GM12878 (cell line): ENCODE results near the gene NPM3. TPM values are rescaled to one million over a fixed set of nuclear protein-coding genes. Genes with fewer than 3 reads are reported as not detected.
A peak's percentile ranks its signal among the peaks of the same experiment; 100 is the strongest.

Experiments used
- ATAC-seq: fragments of 200-7000 bp; cut with Tn5 transposase; 3 replicates; pipeline ENCODE4 v1.9.1; 2020; ENCODE audit warnings: mild to moderate bottlenecking, moderate library complexity
- BruUV-seq: library from RNA; stranded (reverse); fragments of 400-500 nt; replicated peaks from 2 replicates; lab custom pipeline; 2021; lab: Mats Ljungman, UMichigan
- CTCF ChIA-PET: fragments of 300-600 bp; sonication (Branson Sonifier 250); formaldehyde crosslinking; extraction: SDS; loops from one replicate; lab custom pipeline; 2021; ENCODE audit warnings: inconsistent platforms; lab: Yijun Ruan, JAX
- POLR2A ChIA-PET: fragments of 350-600 bp; formaldehyde crosslinking; extraction: SDS; loops from one replicate; lab custom pipeline; 2021; ENCODE audit warnings: inconsistent platforms; lab: Charles Lee
- RAD21 ChIA-PET: fragments of 300-600 bp; sonication (Branson Sonifier 250); formaldehyde crosslinking; loops from one replicate; lab custom pipeline; 2023; ENCODE audit warnings: antibody characterized with exemption; ENCODE audit not compliant: unreplicated experiment; lab: Charles Lee
- SMC1A ChIA-PET: fragments of 300-600 bp; sonication (Branson Sonifier 250); formaldehyde crosslinking; loops from one replicate; lab custom pipeline; 2023; ENCODE audit not compliant: unreplicated experiment, uncharacterized antibody; lab: Charles Lee
- DNase-seq: peaks from one replicate; pipeline ENCODE4 v3.0.0-alpha.2; 2011; ENCODE audit warnings: low read depth, low spot score
- FAIRE-seq: peaks from 3 replicates; lab custom pipeline; 2011; peaks lifted over from hg19 to GRCh38; lab: Jason Lieb, UNC
- H2AFZ ChIP-seq: 2 replicates; pipeline ENCODE4 v1.6.0; 2011; ENCODE audit warnings: low read depth, low read length, control low read depth; ENCODE audit not compliant: control insufficient read depth
- H3K27ac ChIP-seq: 2 replicates; pipeline ENCODE4 v1.5.1; 2011; ENCODE audit warnings: control low read depth; ENCODE audit not compliant: control insufficient read depth, insufficient read depth
- H3K27me3 ChIP-seq, 2 experiments: replicated peaks in 1 of 2; 2 replicates each; pipeline versions ENCODE4 v1.6.0 to v1.6.1; 2011; ENCODE audit warnings: low read length in 1 of 2; ENCODE audit not compliant: control insufficient read depth in 2 of 2, insufficient read depth in 2 of 2
- H3K36me3 ChIP-seq, 2 experiments: 2 replicates each; pipeline ENCODE4 v1.5.1; 2011; ENCODE audit warnings: low read length in 1 of 2; ENCODE audit not compliant: control insufficient read depth in 2 of 2, insufficient read depth in 2 of 2
- H3K4me1 ChIP-seq: 2 replicates; pipeline ENCODE4 v1.6.1; 2011; ENCODE audit warnings: mild to moderate bottlenecking, low read length, moderate library complexity, mixed read lengths; ENCODE audit not compliant: control insufficient read depth, insufficient read depth
- H3K4me2 ChIP-seq: 2 replicates; pipeline ENCODE4 v1.6.0; 2011; ENCODE audit warnings: control low read depth; ENCODE audit not compliant: control insufficient read depth, insufficient read depth
- H3K4me3 ChIP-seq: fragments of 200-600 bp; sonication (generic); 2 replicates; pipeline ENCODE4 v1.5.1; 2016
- H3K79me2 ChIP-seq: 2 replicates; pipeline ENCODE4 v1.6.0; 2011; ENCODE audit warnings: low read length; ENCODE audit not compliant: control insufficient read depth, insufficient read depth
- H3K9ac ChIP-seq: 2 replicates; pipeline ENCODE4 v1.8.0; 2011; ENCODE audit warnings: low read length, control low read depth, mixed read lengths; ENCODE audit not compliant: control insufficient read depth, insufficient read depth
- H3K9me3 ChIP-seq: replicated peaks from 3 replicates; pipeline ENCODE4 v1.5.1; 2011; ENCODE audit warnings: mild to moderate bottlenecking, low read length; ENCODE audit not compliant: control insufficient read depth, insufficient read depth
- H4K20me1 ChIP-seq: 2 replicates; pipeline ENCODE4 v1.6.0; 2011; ENCODE audit not compliant: control insufficient read depth, insufficient read depth
- BMI1 ChIP-seq: fragments of 450-650 bp; IDR thresholded peaks from 2 replicates; pipeline ENCODE4 v1.6.1; 2016; ENCODE audit warnings: mild to moderate bottlenecking, moderate library complexity, borderline replicate concordance
- CHD1 ChIP-seq: IDR thresholded peaks from 2 replicates; pipeline ENCODE4 v1.6.1; 2012; ENCODE audit warnings: low read depth, low read length, improper control_type of control experiment
- FOS ChIP-seq: IDR thresholded peaks from 3 replicates; pipeline ENCODE4 v1.6.1; 2011; ENCODE audit warnings: borderline replicate concordance; ENCODE audit not compliant: insufficient read length; ENCODE audit errors: extremely low read depth
- HDAC2 ChIP-seq: fragments of 200-600 bp; sonication (generic); IDR thresholded peaks from 2 replicates; pipeline ENCODE4 v1.6.1; 2017
- IKZF2 ChIP-seq, 2 experiments: fragments of 450-650 bp; IDR thresholded peaks; 2 replicates each; pipeline ENCODE4 v1.6.1; 2017; ENCODE audit warnings: mild to moderate bottlenecking in 2 of 2, moderate library complexity in 2 of 2
- IRF3 ChIP-seq: fragments of 450-650 bp; IDR thresholded peaks from 2 replicates; pipeline ENCODE4 v1.6.1; 2014; ENCODE audit warnings: mild to moderate bottlenecking
- MAX ChIP-seq: IDR thresholded peaks from 2 replicates; pipeline ENCODE4 v1.6.1; 2012; ENCODE audit warnings: low read depth, low read length, improper control_type of control experiment
- NFIC ChIP-seq: IDR thresholded peaks from 2 replicates; pipeline ENCODE4 v1.6.1; 2012; ENCODE audit warnings: low read depth, mild to moderate bottlenecking, inconsistent platforms, low read length, moderate library complexity
- NKRF ChIP-seq: fragments of 450-650 bp; conservative IDR thresholded peaks from 2 replicates; pipeline ENCODE4 v1.6.1; 2017; ENCODE audit warnings: mild to moderate bottlenecking, moderate library complexity
- NRF1 ChIP-seq: conservative IDR thresholded peaks from 2 replicates; pipeline ENCODE4 v1.6.1; 2011; ENCODE audit warnings: mild to moderate bottlenecking, low read depth, low read length, improper control_type of control experiment
- SPI1 ChIP-seq: IDR thresholded peaks from 2 replicates; pipeline ENCODE4 v1.6.1; 2011; ENCODE audit warnings: low read depth, mild to moderate bottlenecking, low read length, moderate library complexity, borderline replicate concordance; ENCODE audit not compliant: insufficient read depth
- STAT1 ChIP-seq: fragments of 450-650 bp; conservative IDR thresholded peaks from 2 replicates; pipeline ENCODE4 v1.6.1; 2014; ENCODE audit warnings: antibody characterized with exemption, mild to moderate bottlenecking
- TAF1 ChIP-seq: IDR thresholded peaks from 2 replicates; pipeline ENCODE4 v1.6.1; 2011; ENCODE audit warnings: mild to moderate bottlenecking, low read depth, low read length, borderline replicate concordance
- YY1 ChIP-seq: IDR thresholded peaks from 2 replicates; pipeline ENCODE4 v1.6.1; 2011; ENCODE audit warnings: low read depth, mild to moderate bottlenecking, low read length
- ZNF207 ChIP-seq: fragments of 450-650 bp; IDR thresholded peaks from 2 replicates; pipeline ENCODE4 v1.6.1; 2014; ENCODE audit warnings: antibody characterized with exemption, mild to moderate bottlenecking, borderline replicate concordance
- ZNF24 ChIP-seq: fragments of 450-650 bp; IDR thresholded peaks from 2 replicates; pipeline ENCODE4 v1.6.1; 2017; ENCODE audit warnings: antibody characterized with exemption, mild to moderate bottlenecking
- ZNF274 ChIP-seq: IDR thresholded peaks from one replicate; pipeline ENCODE4 v1.8.0; 2011; ENCODE audit not compliant: insufficient read length, insufficient read depth
- WGBS: methylation state at CpG from one replicate; pipeline ENCODE4 v1.1.6; 2016; ENCODE audit warnings: low lambda C conversion rate; ENCODE audit not compliant: insufficient replicate concordance, insufficient coverage; ENCODE audit errors: missing lambda C conversion rate; 5-methylcytosine and 5-hydroxymethylcytosine counted together
- in situ Hi-C: fragments of 300-500 bp; cut with MboI; formaldehyde crosslinking; loops from 9 replicates; pipeline ENCODE4 v1.14.3; 2018; ENCODE audit warnings: mixed read lengths
- intact Hi-C: fragments of 100-400 bp; cut with micrococcal nuclease; formaldehyde crosslinking; loops from one replicate; pipeline ENCODE4 v1.14.2; 2022; ENCODE audit not compliant: unreplicated experiment
- polyA plus RNA-seq, 11 experiments: library from polyadenylated mRNA; depleted of rRNA in 4 of 11; unstranded in 6 of 11; stranded (reverse) in 5 of 11; fragments of >200 nt; fragmentation: Nextera tagmentation in 4 of 11; fragmentation: Illumina TruSeq in 1 of 11; extraction: Ambion mirVana in 4 of 11; extraction: Trizol in 1 of 11; gene quantifications; 1 replicate in 1 of 11; 2 replicates in 10 of 11; pipeline versions ENCODE4 v1.2.1 to v1.2.3, GENCODE V29; 2011 to 2016; ENCODE audit warnings: inconsistent platforms in 2 of 11, missing spikeins in 2 of 11, low read depth in 1 of 11
- total RNA-seq, 4 experiments: library from RNA; depleted of rRNA in 3 of 4; stranded (reverse); fragments of >200 nt in 3 of 4; fragmentation: Illumina TruSeq in 1 of 4; extraction: Trizol in 1 of 4; gene quantifications; 2 replicates each; pipeline versions ENCODE4 v1.2.1 to v1.2.3, GENCODE V29; 2013 to 2021

NPM3 gene
- total and polyA plus RNA-seq, 10 of the 15 experiments (the other 5 are each of a cell fraction or from before 2014, with no cell fraction given) = 13.0 to 171 (median 93.3) TPM

- peaks cover 0 to 4% of the 10 kb centered on the region in 2 experiments; a peak in 2 of 4 replicates for H3K36me3 ChIP-seq
- SMC1A ChIA-PET = interaction anchor here (1.0 to 1.8 kb wide), 3 partner anchors 10 to 173 kb away, joined by 3 to 4 read pairs (median 3); no protein-coding TSS in a partner anchor
- no TSS peak for BruUV-seq
- in situ Hi-C loops (no loop called here), intact Hi-C loops (loop anchor here (1.0 kb wide), 1 partner anchor 12 kb away; the partner anchor contains the start of gene OGA)
- POLR2A ChIA-PET = interaction anchor here (0.5 to 4.5 kb wide), 4 partner anchors 11 to 177 kb away, joined by 3 to 33 read pairs (median 4); partner anchors contain the start of gene OGA
- WGBS = under 1% methylated on average over 42 of the region's 56 CpGs
- H2AFZ ChIP-seq = peak overlapping the region; percentile 85
- no peaks in the 10 kb centered on the region for H3K79me2 ChIP-seq
- no peaks in the 10 kb centered on the region for H3K27me3 ChIP-seq
- FAIRE-seq (peak; percentile 84), ATAC-seq (peak; percentile 87), DNase-seq (peak; percentile 81)
- CTCF ChIA-PET = interaction anchor here (0.5 to 2.1 kb wide), 5 partner anchors 9 to 179 kb away, joined by 3 to 10 read pairs (median 3); no protein-coding TSS in a partner anchor
- RAD21 ChIA-PET = interaction anchor here (0.6 to 1.5 kb wide), 7 partner anchors 9 to 180 kb away, joined by 3 to 7 read pairs (median 3); partner anchors contain the start of gene OGA
- H4K20me1 ChIP-seq = no peaks in the 10 kb centered on the region
- H3K4me1 ChIP-seq = peaks cover 22% of the 10 kb centered on the region
- H3K4me3 ChIP-seq = peak overlapping the region; percentile 63
- H3K9ac ChIP-seq = peak overlapping the region; percentile 56
- no peaks in the 10 kb centered on the region for H3K9me3 ChIP-seq
- peak overlapping the region; percentile 82 for H3K27ac ChIP-seq
- H3K4me2 ChIP-seq = peak overlapping the region; percentile 97
- no peak for TF ChIP-seq CHD1
- TF ChIP-seq SPI1 = no peak
- peak; percentile 80; the same call in 1 of the 2 replicates for TF ChIP-seq STAT1
- no peak for TF ChIP-seq NFIC
- TF ChIP-seq IRF3 = no peak
- no peak for TF ChIP-seq YY1
- TF ChIP-seq IKZF2 (IDR thresholded peaks at IDR 0.05) = peak; percentile 19 to 47; a peak in 2 of 4 replicates
- TF ChIP-seq HDAC2 = no peak
- peak; percentile 67 for TF ChIP-seq NRF1
- no peak for TF ChIP-seq TAF1
- no peak for TF ChIP-seq ZNF24
- TF ChIP-seq ZNF207 = peak; percentile 90
- peak; percentile 76 for TF ChIP-seq MAX
- peak; percentile 77; the same call in 1 of the 2 replicates for TF ChIP-seq NKRF
- TF ChIP-seq ZNF274 = no peak
- no peak for TF ChIP-seq BMI1
- TF ChIP-seq FOS = no peak
These were observed 47.3 kb upstream of the NPM3 start for GRCh38 chr10:101830322-101831168.
